Hepatic stellate cell (primary cell): ENCODE measurements around the gene KRTAP12-3.
"Not testable (repeated sequence)": the region's sequence is repeated elsewhere in the genome, so short reads cannot be mapped to it uniquely, and the experiment has no call there.

ENCODE experiments used
- DNase-seq: peaks from one replicate; pipeline ENCODE4 v3.0.0; 2011; ENCODE audit warnings: low spot score

KRTAP12-3 gene

DNA sequence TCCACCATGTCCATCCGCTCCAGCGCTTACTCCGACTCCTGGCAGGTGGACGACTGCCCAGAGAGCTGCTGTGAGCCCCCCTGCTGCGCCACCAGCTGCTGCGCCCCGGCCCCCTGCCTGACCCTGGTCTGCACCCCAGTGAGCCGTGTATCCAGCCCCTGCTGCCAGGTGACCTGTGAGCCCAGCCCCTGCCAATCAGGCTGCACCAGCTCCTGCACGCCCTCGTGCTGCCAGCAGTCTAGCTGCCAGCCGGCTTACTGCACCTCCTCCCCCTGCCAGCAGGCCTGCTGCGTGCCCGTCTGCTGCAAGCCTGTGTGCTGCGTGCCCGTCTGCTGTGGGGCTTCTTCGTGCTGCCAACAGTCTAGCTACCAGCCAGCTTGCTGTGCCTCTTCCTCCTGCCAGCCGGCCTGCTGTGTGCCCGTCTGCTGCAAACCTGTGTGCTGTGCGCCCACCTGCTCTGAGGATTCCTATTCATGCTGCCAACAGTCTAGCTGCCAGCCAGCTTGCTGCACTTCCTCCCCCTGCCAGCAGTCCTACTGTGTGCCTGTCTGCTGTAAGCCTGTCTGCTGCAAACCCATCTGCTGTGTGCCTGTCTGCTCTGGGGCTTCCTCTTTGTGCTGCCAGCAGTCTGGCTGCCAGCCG is 30.4 kb upstream of the KRTAP12-3 start:
- DNase-seq: not testable (repeated sequence)

DNA sequence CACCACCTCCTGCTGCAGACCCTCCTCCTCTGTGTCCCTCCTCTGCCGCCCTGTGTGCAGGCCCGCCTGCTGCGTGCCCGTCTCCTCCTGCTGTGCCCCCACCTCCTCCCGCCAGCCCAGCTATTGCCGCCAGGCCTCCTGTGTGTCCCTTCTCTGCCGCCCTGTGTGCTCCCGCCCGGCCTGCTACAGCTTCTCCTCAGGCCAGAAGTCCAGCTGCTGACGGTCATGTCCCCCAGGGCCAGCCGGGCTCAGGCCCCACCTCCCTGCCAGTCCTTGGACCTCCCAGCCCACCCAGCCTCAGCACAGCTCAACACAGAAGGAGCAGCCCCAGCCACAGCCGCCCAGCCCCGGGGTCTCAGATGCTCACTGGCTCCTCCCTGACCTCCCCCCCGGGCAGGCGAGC is 29.9 kb upstream of the KRTAP12-3 start:
- not testable (repeated sequence) for DNase-seq

DNA sequence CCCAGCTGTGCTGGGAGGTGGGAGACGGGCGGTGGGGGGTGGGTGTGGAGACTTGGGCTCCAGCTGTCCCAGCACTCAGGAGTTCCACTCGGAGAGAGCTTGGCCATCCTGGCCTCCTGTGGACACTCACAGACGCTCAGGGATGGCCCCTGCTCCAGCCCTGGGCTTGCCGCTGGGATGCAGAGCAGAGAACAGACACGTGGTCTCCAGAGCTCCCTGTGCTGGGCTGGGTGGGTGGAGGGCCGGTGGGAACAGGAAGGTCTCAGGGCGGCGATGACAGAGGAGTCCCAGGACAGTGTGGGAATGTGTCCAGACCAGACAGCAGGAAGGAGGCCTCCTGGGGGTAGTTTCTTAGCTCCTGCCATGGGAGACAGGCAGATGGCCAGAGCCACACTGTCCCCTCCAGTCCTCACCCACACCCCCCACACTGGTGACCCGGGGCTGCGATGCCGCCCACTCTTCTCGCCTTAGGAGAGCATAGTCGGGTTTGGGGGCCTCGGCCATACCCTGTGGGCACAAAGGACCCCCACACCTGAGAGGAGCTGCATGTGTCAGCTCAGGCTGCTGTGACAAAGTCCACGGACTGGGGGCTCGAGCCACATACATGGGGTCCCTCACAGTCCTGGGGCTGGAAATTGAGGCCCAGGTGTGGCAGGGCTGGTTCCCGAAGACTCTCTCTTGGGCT is 28.9 kb upstream of the KRTAP12-3 start:
- no peak for DNase-seq

DNA sequence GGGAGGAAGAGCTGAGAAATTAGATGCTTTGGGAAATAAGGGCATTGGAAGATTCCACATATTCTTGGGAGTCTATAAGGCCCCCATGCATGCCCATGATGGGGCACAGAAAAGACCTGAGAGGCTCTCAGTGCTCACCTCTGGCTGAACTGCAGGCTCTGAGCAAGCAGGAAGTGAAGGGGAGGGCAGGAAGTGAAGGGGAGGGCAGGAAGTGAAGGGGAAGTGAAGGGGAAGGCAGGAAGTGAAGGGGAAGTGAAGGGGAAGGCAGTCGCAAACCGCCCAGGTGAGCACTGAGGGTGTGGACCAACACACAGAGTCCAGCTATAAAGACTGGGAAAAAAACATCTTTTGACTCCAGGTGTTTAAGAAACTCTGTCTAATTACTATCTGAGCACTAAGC is 27.3 kb upstream of the KRTAP12-3 start:
- no peak for DNase-seq

DNA sequence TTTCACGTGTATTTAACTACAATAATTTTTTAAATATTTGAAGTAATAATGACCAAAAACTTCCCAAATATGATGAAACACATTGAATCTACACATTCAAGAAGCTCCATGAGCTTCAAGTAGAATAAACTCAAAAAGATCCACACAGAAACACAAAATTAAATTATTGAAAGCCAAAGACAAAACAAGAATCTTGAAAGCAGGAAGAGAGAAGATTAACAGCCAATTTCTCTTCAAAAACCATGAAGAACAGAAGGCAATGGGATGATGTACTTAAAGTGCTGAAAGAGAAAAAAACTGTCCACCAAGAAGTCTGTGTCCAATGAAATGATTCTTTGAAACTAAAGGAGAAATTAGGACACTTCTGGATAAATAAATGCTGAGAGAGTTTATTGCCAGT is 25.7 kb upstream of the KRTAP12-3 start:
- DNase-seq: no peak

DNA sequence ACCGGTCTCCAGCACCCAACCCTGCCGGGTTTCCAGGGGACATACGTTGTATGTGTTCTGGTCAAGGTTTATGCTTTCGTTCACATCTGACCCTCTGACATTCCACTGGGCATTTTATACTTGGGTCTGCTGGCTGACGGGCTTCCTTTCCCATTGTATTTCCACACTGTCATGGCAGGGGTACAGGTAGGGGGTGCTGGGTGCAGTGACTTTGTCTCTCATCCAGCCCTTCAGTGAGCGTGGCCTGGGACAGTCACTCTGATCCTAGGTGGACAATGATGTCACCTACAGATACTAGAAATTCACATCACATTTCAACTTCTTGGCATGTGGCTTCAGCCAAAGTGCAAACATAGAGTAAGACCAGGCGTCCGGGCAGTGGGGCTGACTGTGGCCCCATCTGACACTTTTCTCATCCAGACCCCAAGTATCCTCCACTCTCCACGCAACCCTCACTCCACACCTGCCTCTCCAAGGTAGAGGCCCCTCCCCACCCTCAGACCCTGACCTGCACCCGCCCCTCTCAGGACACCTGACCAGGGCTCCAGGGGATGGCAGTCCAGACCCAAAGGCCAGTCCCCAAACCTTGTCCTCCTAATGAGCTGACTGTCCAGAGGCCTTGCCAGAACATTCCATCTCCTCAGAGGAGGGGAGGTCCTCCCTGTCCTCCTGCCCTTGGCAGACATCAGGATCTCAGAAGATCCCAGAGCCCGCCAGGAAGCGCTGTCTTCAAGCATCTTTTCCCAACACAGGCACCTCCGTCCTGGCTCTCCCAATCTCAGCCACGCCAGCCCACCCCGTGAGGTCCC is 21.3 kb upstream of the KRTAP12-3 start:
- no peak for DNase-seq

DNA sequence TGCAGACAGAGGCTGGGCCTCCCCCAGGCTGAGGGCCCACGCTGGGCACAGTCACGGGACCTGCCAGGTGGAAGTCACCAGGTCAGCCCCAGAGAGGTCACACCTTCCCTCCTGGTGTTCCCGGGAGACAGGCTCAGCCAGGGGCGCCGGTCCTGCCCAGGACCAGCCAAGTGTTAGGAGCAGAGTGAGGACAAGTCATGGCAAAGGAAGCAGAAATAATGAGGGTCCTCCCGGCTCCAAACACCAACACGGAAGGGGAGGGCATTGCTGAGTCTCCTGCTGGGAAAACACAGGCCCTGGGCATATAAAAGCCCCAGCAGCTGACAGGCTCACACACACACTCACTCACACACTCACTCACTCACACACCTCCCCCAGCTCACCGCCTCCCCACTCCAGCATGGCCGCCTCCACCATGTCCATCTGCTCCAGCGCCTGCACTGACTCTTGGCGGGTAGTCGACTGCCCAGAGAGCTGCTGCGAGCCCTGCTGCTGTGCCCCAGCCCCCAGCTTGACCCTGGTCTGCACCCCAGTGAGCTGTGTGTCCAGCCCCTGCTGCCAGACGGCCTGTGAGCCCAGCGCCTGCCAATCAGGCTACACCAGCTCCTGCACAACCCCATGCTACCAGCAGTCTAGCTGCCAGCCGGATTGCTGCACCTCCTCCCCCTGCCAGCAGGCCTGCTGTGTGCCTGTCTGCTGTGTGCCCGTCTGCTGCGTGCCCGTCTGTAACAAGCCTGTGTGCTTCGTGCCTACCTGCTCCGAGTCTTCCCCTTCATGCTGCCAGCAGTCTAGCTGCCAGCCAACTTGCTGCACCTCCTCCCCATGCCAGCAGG is 20.5 kb upstream of the KRTAP12-3 start, which contains the start of gene KRTAP10-10:
TSS of gene KRTAP10-10 (plus strand) at position 339 of the 833 bp plus-strand sequence. CDS start at position 401, 62 bp downstream.
- no peak for DNase-seq

DNA sequence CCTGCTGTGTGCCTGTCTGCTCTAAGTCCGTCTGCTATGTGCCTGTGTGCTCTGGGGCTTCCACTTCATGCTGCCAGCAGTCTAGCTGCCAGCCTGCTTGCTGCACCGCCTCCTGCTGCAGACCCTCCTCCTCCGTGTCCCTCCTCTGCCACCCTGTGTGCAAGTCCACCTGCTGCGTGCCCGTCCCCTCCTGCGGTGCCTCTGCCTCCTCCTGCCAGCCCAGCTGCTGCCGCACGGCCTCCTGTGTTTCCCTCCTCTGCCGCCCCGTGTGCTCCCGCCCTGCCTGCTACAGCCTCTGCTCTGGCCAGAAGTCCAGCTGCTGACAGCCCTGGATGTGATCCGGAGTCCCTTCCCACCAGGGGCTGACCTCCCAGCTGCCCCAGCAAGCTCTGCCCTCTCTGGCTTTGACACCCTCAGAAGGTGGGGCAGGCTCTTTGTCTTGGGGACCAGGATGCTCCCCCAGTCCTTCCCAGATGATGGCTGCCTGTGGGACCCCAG is 19.8 kb upstream of the KRTAP12-3 start:
- DNase-seq: not testable (repeated sequence)

DNA sequence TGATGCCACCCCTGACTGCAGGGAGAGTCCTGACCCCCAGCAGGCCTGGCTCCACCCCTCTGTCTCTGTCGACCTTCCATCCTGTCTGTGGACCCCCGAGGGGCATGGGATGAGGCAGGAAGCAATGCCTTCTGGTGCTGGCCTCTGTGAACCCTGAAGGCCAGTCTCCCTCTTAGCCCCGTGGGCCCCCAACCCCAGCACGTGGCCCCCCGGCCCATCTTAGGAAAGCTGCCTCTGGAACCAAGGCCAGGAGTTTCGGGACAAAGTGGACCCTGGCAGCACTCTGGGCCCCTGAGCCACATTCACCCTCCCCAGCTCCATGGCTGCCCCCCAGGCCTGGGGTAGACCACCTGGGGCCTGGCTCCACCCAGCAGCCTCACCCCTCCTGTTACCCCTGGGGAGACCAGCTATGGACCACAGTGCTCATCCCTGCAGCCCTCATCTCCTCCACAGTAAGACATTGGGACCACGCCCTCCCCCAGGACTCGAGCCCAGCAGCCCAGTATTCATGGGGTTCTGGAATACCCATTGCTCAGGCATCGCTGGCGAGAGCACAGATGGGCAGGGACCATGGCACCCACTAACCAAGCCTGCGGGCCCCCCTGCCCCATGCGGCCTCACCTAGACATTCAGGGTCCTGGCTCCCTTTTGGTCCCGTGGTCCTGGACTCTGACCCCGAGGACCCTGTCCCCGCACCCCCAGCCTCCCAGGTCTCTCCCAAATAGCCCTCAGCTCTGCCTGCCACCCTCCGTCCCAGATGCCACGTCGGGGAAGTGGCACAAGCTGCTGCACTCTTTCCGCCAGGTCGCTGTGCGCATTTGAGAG is 19.0 kb upstream of the KRTAP12-3 start:
- not testable (repeated sequence) for DNase-seq

DNA sequence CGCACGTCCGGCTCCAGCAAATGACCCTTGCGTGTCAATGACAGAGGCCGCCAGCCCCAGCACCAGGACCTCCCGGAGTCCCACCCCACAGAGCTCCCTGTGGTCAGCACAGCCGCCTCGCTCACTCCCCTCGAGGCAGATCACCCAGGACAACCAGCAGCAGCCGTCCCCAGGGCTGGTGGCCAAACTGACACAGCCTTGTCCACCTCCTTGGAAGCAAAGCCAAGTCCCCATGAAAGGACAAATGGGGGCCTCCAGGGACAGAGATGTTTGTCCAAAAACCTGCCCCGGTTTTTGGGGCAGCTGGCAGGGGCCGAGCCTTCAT is 18.4 kb upstream of the KRTAP12-3 start:
- DNase-seq: no peak

DNA sequence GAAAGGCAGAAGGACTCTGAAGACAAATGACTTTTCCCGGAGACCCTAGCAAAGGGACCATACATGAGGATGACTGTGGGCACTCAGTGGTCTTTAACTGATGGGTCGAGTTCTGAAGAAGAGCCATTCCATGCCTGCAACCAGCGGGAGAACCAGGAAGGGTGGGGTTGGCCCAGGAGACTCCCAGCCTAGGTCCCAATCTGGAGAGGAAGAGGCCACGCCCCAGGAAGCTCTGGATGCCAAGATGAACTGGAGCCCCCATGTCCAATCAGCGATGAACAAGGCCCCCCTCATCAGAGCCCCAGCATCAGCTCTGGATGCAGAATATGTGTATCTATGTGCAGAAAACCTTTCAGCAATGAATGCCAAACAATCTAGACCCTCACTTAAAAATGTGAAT is 17.0 kb upstream of the KRTAP12-3 start:
- no peak for DNase-seq

DNA sequence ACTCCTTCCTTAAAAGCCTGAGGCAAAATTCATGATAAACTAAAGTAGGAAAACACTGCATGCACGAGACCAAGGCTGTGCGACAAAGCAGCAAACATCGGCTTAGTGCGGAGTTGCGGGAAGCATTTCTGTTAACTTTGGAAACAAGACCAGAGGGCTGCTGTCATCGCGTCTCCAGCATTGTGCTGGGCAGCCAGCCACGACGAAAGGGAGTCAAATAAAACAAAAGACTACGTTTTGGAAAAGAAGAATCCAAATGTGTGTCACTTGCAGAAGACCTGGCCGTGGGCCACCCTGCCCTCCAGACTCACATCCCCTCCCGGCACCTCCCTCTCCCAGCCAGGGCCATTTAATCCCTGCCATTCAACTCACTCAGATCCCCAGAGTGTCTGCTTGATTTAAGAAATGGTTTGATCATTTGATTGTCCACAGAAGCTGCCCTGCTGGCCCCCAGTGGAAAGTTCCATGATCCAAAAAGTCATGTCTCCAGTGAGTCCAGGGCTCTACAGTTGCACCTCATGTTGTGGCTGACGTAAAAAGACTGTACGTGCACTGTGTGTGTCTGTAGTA is 13.9 kb upstream of the KRTAP12-3 start:
- DNase-seq: no peak

DNA sequence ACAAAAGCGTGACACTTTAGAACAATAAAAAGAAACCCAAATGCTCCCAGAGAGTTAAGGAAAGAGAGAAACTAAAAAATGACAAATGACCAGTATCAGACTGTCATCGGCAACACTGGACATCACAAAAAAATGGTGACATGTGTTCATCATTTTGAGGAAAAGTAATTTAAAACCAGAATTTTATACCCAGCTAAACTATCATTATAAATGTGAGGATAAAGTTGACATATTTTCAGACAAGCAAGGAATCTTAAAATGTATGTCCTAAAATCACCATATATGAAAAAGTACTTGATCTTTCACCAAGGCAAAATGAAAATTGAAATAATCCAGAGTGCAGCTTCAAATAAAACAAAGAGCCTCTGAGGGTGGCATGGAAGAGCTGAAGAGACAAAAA is 12.9 kb upstream of the KRTAP12-3 start:
- no peak for DNase-seq

DNA sequence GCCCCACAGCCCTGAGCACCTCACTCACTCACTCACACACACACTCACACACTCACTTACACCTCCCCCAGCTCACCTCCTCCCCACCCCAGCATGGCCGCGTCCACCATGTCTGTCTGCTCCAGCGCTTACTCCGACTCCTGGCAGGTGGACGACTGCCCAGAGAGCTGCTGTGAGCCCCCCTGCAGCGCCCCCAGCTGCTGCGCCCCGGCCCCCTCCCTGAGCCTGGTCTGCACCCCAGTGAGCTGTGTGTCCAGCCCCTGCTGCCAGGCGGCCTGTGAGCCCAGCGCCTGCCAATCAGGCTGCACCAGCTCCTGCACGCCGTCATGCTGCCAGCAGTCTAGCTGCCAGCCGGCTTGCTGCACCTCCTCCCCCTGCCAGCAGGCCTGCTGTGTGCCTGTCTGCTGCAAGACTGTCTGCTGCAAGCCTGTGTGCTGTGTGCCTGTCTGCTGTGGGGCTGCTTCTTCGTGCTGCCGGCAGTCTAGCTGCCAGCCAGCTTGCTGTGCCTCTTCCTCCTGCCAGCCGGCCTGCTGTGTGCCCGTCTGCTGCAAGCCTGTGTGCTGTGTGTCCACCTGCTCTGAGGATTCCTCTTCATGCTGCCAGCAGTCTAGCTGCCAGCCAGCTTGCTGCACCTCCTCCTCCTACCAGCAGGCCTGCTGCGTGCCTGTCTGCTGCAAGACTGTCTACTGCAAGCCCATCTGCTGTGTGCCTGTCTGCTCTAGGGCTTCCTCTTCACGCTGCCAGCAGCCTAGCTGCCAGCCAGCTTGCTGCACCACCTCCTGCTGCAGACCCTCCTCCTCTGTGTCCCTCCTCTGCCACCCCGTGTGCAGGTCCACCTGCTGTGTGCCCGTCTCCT is 11.1 kb upstream of the KRTAP12-3 start, which contains the start of gene KRTAP10-11:
TSS of gene KRTAP10-11 (plus strand) at position 49 of the 856 bp plus-strand sequence. CDS start at position 94, 45 bp downstream.
- not testable (repeated sequence) for DNase-seq

DNA sequence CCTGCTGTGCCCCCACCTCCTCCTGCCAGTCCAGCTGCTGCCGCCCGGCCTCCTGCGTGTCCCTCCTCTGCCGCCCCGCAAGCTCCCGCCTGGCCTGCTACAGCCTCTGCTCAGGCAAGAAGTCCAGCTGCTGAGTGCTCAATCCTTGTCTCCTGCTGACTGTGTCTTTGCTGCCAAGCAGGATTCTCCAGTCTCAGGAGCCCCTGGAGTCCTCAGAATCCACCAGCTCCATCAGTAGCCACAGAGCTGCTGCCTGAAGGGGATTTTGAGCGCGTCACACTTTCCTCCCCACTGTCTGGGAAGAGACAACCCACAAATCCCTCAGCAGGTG is 10.5 kb upstream of the KRTAP12-3 start:
- DNase-seq: no peak

DNA sequence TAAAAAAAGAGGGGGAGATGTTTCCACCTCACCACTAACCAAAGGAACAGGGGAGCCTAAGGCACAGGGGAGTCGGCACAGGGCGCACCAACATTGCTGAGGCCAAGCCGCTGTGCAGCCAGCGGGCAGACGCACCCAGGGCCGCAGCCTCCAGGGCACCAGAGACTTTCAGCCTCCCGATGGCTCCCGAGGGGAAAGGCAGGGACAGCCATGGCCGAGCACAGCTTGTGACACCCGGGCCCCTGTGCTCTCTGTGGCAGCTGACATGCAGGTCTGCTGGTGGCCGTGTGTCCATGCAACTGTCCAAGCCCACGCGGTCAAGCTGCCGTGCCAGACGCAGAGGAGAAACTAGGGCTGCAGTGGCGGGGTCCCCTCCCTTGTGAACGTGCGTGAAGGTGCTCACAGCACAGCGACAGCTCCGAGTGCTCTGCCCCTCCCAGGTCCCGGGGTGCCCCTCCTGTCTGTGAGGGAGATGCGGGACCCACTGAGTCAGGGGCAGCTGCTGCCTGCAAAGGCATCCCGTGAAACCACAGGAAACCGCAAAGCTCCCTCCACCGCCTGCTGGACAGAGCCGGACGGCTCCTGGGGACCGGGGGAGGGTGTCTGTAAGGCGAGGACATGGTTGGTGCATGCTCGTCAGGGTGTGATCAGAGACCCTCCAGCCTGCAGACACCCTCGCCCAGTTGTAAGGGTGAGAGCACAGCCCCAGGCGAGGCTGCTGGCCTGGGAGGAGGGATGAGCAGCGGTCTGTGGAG is 9.0 kb upstream of the KRTAP12-3 start:
- DNase-seq: no peak

DNA sequence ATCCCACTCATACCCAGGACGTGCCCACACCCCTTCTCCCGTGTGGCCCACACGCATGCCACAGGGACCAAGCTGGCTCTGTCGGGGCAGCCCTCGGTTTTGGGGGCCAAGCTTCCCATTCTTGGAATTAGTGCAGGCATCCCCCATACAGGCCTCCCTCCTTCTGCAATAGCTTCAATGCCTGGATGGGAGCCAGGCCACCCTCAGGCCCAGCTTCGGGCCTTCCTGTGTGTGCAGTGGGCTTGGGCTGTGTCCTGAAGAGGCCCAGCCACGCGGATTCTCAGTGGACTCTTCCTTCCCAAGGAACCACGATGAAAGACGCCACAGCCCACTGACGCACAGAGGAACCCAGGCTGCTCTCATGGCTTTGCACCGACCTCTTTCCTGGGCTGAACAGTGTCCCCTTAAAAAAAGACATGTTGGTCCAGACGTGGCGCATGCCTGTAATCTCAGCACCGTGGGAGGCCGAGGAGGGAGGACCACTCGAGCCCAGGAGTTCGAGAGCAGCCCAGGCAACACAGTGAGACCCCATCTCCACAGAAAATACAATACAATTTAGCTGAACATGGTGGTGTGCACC is 8.1 kb upstream of the KRTAP12-3 start:
- DNase-seq: no peak

DNA sequence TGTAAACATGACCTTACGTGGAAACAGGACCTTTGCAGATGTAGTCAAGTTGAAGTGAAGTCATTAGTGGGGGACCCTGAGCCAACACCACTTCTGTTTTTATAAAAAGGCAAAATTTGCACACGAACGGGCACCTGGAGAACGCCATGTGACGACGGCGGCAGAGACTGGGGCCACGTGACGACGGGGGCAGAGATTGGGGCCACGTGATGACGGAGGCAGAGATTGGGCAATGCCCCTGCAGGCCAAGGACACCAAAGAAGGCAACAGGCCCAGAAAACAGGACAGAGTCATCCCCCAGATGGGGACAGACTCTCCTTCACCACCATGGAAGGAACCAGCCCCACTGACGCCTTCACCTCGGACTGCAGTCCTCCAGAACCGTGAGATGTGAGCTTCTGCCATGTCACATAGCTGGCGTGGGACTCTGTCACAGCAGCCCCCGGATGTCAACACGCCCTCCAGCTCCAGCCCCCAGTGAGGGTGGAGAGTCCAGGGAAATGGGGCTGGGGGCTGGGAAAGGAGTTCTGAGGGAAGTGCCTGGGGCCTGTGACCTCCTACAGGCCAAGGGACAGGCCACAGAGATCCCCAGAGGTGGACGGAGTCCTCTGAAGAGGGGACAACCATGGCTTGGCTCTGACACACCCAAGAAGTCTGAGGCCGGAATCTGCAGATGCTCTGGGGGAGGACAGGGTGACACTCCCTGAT is 7.3 kb upstream of the KRTAP12-3 start:
- DNase-seq: no peak
